ENCODE results near the gene VWA1.
"Not testable (repeated sequence)": the region's sequence is repeated elsewhere in the genome, so short reads cannot be mapped to it uniquely, and the experiment has no call there.

Gene VWA1

DNA sequence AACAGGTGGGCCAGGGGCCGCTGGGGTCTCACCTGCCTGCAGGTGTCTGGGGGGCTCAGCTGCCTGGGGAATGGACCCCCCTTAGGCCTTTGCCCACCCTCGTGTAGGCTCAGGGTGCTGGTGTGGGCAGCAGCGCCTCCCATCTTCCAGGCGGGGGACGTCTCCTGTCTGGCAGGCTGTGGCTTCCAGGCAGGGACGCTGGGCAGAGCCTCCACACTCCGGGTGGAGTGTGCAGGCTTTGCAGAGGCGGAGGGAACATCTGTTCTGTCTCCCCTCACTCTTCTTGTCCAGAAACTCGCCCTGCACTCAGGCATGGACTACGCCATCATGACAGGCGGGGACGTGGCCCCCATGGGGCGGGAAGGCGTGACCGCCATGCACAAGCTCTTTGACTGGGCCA, 20.4 kb downstream of the VWA1 start:
- not testable (repeated sequence) for DNase-seq (ENCODE audit: low spot score)

DNA sequence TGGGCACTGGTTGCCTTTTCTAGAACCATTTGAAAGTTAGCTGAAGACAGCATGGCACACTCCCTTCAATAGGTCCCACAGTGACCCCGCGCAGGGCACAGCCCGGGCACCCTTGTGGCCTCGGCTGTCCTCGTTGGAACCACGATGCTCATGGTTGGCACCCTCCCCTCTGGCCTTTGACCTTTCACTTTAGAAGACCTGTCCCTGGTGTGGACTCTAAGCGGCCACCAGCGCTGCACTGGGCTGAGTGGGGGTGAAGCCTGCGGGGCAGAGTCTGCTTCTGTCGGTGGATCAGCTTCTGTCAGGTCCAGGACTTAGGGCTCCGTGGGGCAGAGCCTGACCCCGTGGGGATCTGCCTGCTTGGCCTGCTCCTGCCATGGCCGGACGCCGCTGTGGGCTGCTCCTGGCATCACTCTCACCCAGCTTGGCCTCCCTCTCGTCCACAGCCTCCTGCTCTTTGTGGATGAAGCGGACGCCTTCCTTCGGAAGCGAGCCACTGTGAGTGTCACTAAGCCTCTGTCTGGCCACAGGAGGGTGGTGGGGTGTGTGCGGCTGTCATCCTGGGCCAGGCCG, 21.3 kb downstream of the VWA1 start:
- not testable (repeated sequence) for DNase-seq (ENCODE audit: low spot score)

DNA sequence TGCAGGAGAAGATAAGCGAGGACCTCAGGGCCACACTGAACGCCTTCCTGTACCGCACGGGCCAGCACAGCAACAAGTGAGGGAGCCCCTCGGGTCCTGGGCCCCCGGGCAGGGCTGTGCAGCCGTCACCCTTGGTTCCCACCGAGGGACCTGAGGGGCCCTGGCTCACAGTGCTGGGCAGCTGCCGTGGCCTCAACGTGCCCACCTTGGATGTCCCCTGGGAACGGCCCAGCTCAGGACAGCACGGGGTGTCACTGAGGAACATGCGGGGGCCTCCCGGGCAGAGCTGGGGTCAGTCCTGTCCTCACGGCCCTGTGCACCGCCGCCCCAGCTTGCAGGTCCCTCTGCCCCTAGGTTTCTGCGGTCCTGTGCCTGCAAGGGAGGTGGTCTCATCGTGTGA, 23.7 kb downstream of the VWA1 start:
- DNase-seq (ENCODE audit: low spot score): not testable (repeated sequence)

- DNase-seq (ENCODE audit: low spot score): not testable (repeated sequence)
Observed at GRCh38 chr1:1459711-1460110, 24.2 kb downstream of the VWA1 start.

GRCh38 chr1:1460540-1461130, 25.1 kb downstream of the VWA1 start:
- DNase-seq (ENCODE audit: low spot score): no peak

GRCh38 chr1:1461721-1462317, 26.3 kb downstream of the VWA1 start:
- DNase-seq (ENCODE audit: low spot score): no peak

GRCh38 chr1:1462318-1462966, 27.0 kb downstream of the VWA1 start:
- peak; percentile 32 for DNase-seq (ENCODE audit: low spot score)

DNA sequence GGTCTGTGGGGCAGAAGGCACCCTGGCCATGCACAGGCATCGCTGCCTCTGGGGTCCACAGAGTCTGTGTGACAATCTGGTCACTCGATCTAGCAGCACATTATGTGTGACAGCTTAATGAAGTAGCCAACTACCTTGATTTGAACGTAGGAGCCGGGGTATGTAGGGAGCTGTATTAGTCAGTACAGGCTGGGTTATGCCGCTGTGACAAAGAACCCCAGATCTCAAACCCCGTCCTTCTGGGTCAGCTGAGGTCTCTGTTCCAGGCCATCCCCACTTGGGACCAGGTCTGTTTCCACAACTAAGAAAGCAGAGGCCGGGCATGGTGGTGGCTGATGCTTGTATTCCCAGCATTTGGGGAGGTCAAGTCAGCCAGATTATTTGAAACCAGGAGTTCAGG, 27.8 kb downstream of the VWA1 start:
- no peak for DNase-seq (ENCODE audit: low spot score)

- DNase-seq (ENCODE audit: low spot score): not testable (repeated sequence)
Observed at GRCh38 chr1:1468196-1468985, 32.9 kb downstream of the VWA1 start.

- peak; percentile 52 for DNase-seq (ENCODE audit: low spot score)
Observed at GRCh38 chr1:1470626-1471388, 35.3 kb downstream of the VWA1 start.

- DNase-seq (ENCODE audit: low spot score): peak; percentile 92
Observed at GRCh38 chr1:1471389-1472052, 36.0 kb downstream of the VWA1 start, which contains the start of gene ATAD3B. Gene ATAD3B (plus strand): TSS chr1:1471765. CDS start chr1:1471885, 120 bp downstream.

DNA sequence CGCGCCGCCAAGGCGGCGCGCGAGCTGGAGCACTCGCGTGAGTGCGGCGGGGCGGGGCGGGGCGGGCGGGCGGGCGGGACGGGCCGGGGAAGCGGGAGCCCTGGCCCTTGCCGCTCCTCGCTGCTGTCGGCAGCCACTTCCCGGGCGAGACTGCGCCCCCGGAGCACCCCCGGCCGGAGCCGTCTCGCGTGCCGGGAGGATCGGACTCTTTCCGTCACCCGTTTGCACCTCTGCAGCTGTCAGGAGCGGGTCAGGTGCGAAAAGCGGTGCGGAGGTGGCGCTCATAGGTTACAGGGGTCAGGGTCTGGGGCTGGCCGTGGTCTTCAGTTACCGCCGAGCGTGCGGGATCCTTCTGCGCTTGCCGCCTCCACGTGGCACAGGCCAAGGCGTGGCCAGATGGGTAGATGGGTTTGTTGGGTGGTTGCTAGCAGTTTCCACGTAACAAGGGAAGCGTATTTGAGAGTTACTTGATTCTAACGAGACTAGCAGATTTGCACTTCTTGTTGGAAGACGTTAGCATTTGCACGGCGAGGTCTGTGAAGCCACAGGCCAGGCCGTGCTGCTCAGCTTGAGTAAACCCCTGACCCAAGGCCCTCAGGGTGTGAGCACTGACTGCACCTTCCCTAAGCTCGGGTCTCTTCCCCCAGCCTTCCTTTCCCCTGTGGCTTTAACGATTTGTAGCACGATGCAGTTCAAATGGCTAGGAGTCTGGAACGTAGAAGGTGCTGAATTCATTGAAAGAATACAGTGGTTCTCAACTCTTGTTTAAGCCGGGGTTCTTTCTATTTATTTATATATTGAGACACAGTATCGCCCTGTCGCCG, 36.8 kb downstream of the VWA1 start:
- DNase-seq (ENCODE audit: low spot score): peak; percentile 8

- not testable (repeated sequence) for DNase-seq (ENCODE audit: low spot score)
Observed at GRCh38 chr1:1476011-1476410, 40.5 kb downstream of the VWA1 start.

- DNase-seq (ENCODE audit: low spot score): no peak
Observed at GRCh38 chr1:1477206-1477605, 41.7 kb downstream of the VWA1 start.

GRCh38 chr1:1479547-1480487, 44.3 kb downstream of the VWA1 start:
- DNase-seq (ENCODE audit: low spot score): no peak

DNA sequence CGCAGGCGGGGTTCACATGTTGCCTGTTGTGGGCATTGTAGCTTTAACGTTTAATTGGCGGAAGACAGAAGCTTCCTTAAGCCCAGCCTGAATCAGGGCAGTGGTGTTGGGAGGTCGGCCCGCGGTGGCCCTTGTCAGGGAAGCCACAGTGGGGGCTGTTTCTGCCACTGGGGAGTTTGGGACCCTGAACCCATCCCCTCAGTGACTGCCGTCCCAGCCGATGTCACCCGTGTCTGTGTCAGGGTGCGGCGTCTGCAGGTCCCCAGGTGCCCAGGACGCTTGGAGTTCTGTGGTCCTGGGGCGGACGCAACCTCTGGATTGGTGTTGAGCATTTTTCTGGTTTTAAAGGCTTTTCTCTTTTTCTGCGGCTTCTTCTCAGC, 45.0 kb downstream of the VWA1 start:
- not testable (repeated sequence) for DNase-seq (ENCODE audit: low spot score)

DNA sequence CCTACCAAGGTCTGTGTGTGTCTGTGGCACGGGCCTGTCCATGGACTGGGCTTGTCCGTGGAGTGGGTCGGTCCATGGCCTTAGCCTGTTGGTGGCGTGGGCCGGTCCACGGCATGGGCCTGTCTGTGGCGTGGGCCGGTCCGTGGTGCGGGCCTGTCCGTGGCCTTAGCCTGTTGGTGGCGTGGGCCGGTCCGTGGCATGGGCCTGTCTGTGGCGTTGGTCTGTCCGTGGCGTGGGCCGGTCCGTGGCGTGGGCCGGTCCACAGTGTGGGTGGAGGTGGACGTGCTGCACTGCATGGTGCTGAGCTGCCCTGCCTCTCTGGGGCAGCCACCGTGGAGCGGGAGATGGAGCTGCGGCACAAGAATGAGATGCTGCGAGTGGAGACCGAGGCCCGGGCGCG, 46.3 kb downstream of the VWA1 start:
- not testable (repeated sequence) for DNase-seq (ENCODE audit: low spot score)

DNA sequence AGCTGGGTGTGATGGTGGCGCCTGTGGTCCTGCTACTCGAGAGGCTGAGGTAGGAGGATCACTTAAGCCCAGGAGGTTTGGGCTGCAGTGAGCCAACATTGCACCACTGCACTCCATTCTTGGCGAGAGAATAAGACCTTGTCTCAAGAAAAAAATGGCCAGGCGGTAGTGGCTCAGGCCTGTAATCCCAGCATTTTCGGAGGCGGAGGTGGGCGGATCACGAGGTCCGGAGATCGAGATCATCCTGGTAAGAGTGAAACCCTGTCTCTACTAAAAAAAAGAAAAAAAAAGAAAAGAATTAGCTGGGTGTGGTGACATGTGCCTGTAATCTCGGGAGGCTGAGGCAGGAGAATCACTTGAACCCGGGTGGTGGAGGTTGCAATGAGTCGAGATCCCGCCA, 47.4 kb downstream of the VWA1 start:
- DNase-seq (ENCODE audit: low spot score): no peak

- DNase-seq (ENCODE audit: low spot score): no peak
Observed at GRCh38 chr1:1483714-1484113, 48.2 kb downstream of the VWA1 start.
